ENCODE results near the gene PCGF2.

- no peak for TF ChIP-seq CTCF (IDR thresholded peaks at IDR 0.05)
- TF ChIP-seq POLR2A (IDR thresholded peaks at IDR 0.05) = no peak
Observed at GRCh38 chr17:38727736-38728135, 20.4 kb downstream of the PCGF2 start.
